Pancreas (tissue), 10 donors: ENCODE data around the gene CCDC7. TPM values are rescaled to one million over a fixed set of nuclear protein-coding genes. Genes with fewer than 3 reads are reported as not detected.
A peak's percentile ranks its signal among the peaks of the same experiment; 100 is the strongest.
"Not testable (repeated sequence)": the region's sequence is repeated elsewhere in the genome, so short reads cannot be mapped to it uniquely, and the experiment has no call there.

Experiments
- ATAC-seq, 4 donors: fragments of 200-7000 bp; cut with Tn5 transposase; one replicate each; pipeline versions ENCODE4 v1.8.0 to v1.9.1; 2020; ENCODE audit warnings: mild to moderate bottlenecking in 4 of 4, moderate library complexity in 4 of 4
- DNase-seq, 6 donors: peaks; one replicate each; pipeline ENCODE4 v3.0.0-alpha.2; 2020
- FAIRE-seq: peaks from 2 replicates; lab custom pipeline; 2012; peaks lifted over from hg19 to GRCh38; lab: Jason Lieb, UNC
- H3K27ac ChIP-seq, 4 donors: fragments of 200-600 bp; sonication (generic); 1 replicate in 3 of 4; 2 replicates in 1 of 4; pipeline versions ENCODE4 v1.5.0 to v1.8.0; 2020
- H3K27me3 ChIP-seq, 4 donors: fragments of 200-600 bp; one replicate each; pipeline ENCODE4 v1.8.0; 2021
- H3K36me3 ChIP-seq, 3 donors: fragments of 200-600 bp; sonication (generic) in 1 of 3; one replicate each; pipeline versions ENCODE4 v1.5.0 to v1.8.0; 2020 to 2021
- H3K4me1 ChIP-seq, 3 donors: fragments of 200-600 bp; one replicate each; pipeline ENCODE4 v1.8.0; 2021
- H3K4me3 ChIP-seq, 4 donors: fragments of 200-600 bp; sonication (generic) in 2 of 4; one replicate each; pipeline versions ENCODE4 v1.5.0 to v1.8.0; 2020 to 2021
- H3K9me3 ChIP-seq, 4 donors: fragments of 200-600 bp; one replicate each; pipeline ENCODE4 v1.8.0; 2021
- CTCF ChIP-seq, 4 donors: fragments of 200-600 bp; sonication (generic) in 3 of 4; IDR thresholded peaks; one replicate each; pipeline versions ENCODE4 v1.5.0 to v1.8.0; 2021; ENCODE audit warnings: antibody characterized with exemption in 4 of 4
- WGBS, 2 donors: extraction: QIAGEN DNeasy Blood & Tissue Kit; methylation state at CpG; one replicate each; pipeline ENCODE4 v1.1.7; 2013; 5-methylcytosine and 5-hydroxymethylcytosine counted together
- intact Hi-C, 3 donors: fragments of 100-400 bp; cut with DNase I; formaldehyde crosslinking; loops; one replicate each; pipeline versions ENCODE4 v1.11.1 to v1.14.2; 2022
- polyA plus RNA-seq, 2 donors: library from polyadenylated mRNA; stranded (reverse); fragments of 200-250 nt; gene quantifications; one replicate each; pipeline ENCODE4 v1.2.3, GENCODE V29; 2013
- total RNA-seq, 6 donors: library from RNA; stranded (reverse); fragmentation: NEBNext Ultra II Directional in 4 of 6; extraction: Animal tissue kit (Norgen Biotek cat#: 25700) in 4 of 6; gene quantifications; one replicate each; pipeline versions ENCODE4 v1.2.1 to v1.2.4, GENCODE V29; 2021 to 2023
- donor health status: healthy with polysubstance abuse.
- donor health status: DM: no; HTN: no; CAD: no; lungs with moderate emphysema.
- donor health status: DM: no; HTN: no; CAD: no.
- donor health status: control.
- donor health status: control.
- donor health status: Bipolar disorder and iron deficiency.
- donor health status: DM: yes; HTN: yes; CAD: no.
- donor health status: DM: no; HTN: no; CAD: no.
- donor health status: DM: no; HTN: no; CAD: no.
- donor health status: DM: yes; HTN: yes; CAD: no.

CCDC7 gene
- total and polyA plus RNA-seq, 8 donors = 1.8 to 15.8 (median 7.8) TPM

DNA sequence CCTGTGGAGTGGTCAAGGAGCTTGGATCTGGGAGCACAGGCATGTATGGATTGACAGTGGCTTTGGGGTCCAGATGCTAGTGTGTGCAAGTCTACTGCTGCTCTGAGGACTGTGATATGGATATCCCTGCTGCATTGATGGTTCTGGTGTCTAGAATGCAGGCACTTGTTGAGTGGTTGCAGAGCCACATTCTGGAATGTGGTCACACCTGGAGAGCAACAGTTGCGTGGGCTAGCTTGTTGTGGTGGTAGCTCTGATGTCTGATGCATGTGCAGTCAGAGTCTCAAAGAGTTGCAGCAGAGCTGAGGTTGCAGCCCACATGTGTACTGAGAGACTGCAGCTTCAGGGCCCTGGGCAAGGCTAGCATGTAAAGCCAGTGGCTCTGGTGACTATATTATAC is 43.2 kb downstream of the CCDC7 start:
- no peak overlapping the region for H3K4me3 ChIP-seq
- no peaks in the 10 kb centered on the region for H3K9me3 ChIP-seq
- ATAC-seq (no peak), DNase-seq (no peak), FAIRE-seq (no peak)
- TF ChIP-seq CTCF (IDR thresholded peaks at IDR 0.05) = no peak
- H3K36me3 ChIP-seq = no peaks in the 10 kb centered on the region
- 97% methylated on average over 1 of the region's 1 CpG for WGBS, 2 donors
- H3K4me1 ChIP-seq = no peaks in the 10 kb centered on the region
- no peaks in the 10 kb centered on the region for H3K27me3 ChIP-seq
- intact Hi-C loops = no loop called here
- no peak overlapping the region for H3K27ac ChIP-seq

GRCh38 chr10:32489901-32490300 is 44.0 kb downstream of the CCDC7 start:
- Histone ChIP-seq H3K27me3 (no peaks in the 10 kb centered on the region), H3K4me3 (no peak overlapping the region), H3K36me3 (no peaks in the 10 kb centered on the region), H3K27ac (no peak overlapping the region), H3K9me3 (no peaks in the 10 kb centered on the region), H3K4me1 (no peaks in the 10 kb centered on the region)
- DNase-seq (no peak), FAIRE-seq (no peak), ATAC-seq (no peak)
- TF ChIP-seq CTCF (IDR thresholded peaks at IDR 0.05) = no peak
- intact Hi-C loops = no loop called here

DNA sequence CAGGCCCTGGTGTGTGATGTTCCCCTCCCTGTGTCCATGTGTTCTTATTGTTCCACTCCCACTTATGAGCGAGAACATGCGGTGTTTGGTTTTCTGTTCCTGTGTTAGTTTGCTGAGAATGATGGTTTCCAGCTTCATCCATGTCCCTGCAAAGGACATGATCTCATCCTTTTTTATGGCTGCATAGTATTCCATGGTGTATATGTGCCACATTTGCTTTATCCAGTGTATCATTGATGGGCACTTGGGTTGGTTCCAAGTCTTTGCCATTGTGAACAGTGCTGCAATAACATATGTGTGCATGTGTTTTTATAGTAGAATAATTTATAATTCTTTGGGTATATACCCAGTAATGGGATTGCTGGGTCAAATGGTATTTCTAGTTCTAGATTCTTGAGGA is 48.6 kb downstream of the CCDC7 start:
- H3K4me3 ChIP-seq, H3K27ac ChIP-seq, H3K4me1 ChIP-seq, intact Hi-C loops, ATAC-seq, H3K9me3 ChIP-seq, H3K27me3 ChIP-seq, FAIRE-seq, H3K36me3 ChIP-seq, DNase-seq: not testable (repeated sequence)
- WGBS, 2 donors = 50 to 77% methylated on average over 2 of the region's 2 CpGs

DNA sequence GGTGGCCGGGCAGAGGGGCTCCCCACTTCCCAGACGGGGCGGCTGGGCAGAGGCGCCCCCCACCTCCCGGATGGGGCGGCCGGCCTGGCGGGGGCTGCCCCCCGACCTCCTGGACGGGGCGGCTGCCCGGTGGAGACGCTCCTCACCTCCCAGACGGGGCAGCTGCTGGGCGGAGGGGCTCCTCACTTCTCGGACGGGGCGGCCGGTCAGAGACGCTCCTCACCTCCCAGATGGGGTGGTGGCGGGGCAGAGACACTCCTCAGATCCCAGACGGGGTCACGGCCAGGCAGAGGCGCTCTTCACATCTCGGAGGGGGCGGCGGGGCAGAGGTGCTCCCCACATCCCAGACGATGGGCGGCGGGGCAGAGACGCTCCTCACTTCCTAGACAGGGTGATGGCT is 54.2 kb downstream of the CCDC7 start:
- FAIRE-seq, H3K27ac ChIP-seq, H3K9me3 ChIP-seq, intact Hi-C loops, H3K27me3 ChIP-seq, H3K4me3 ChIP-seq, H3K36me3 ChIP-seq, ATAC-seq, H3K4me1 ChIP-seq: not testable (repeated sequence)
- DNase-seq = peak in 1 of 6 donors; percentile 61
- WGBS, 2 donors = 95 to 97% methylated on average over 31 of the region's 31 CpGs

DNA sequence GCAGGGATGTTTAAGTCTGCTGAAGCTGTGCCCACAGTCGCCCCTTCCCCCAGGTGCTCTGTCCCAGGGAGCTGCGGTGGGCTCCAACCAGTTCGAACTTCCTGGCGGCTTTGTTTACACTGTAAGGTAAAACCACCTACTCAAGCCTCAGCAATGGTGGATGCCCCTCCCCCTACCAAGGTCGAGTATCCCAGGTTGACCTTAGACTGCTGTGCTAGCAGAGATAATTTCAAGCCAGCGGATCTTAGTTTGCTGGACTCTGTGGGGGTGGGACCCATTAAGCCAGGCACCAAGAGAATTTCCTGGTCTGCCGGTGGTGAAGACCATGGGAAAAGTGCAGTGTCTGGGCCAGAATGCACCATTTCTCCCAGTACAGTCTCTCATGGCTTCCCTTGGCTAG is 56.0 kb downstream of the CCDC7 start:
- 72 to 81% methylated on average over 7 of the region's 7 CpGs for WGBS, 2 donors
- Histone ChIP-seq H3K27me3 (no peaks in the 10 kb centered on the region), H3K9me3 (no peaks in the 10 kb centered on the region), H3K36me3 (no peaks in the 10 kb centered on the region), H3K4me3 (no peak overlapping the region), H3K4me1 (no peaks in the 10 kb centered on the region), H3K27ac (no peak overlapping the region)
- no peak for TF ChIP-seq CTCF (IDR thresholded peaks at IDR 0.05)
- DNase-seq (no peak), ATAC-seq (no peak), FAIRE-seq (no peak)
- intact Hi-C loops = no loop called here

GRCh38 chr10:32505762-32506420 is 60.0 kb downstream of the CCDC7 start:
- FAIRE-seq, H3K4me1 ChIP-seq, DNase-seq, H3K27me3 ChIP-seq, intact Hi-C loops, H3K4me3 ChIP-seq, ATAC-seq, H3K36me3 ChIP-seq, H3K9me3 ChIP-seq, H3K27ac ChIP-seq: not testable (repeated sequence)
- 92 to 96% methylated on average over 38 to 39 of the region's 39 CpGs for WGBS, 2 donors
